GM12801 (cell line): ENCODE results near the gene PRKAR2A.

Experiments
- TF ChIP-seq, protein P1 (sequence below): IDR thresholded peaks from one replicate; pipeline ENCODE4 v1.5.1; 2011; ENCODE audit warnings: control low read depth; ENCODE audit not compliant: insufficient read length; ENCODE audit errors: extremely low read depth

The PRKAR2A gene

DNA sequence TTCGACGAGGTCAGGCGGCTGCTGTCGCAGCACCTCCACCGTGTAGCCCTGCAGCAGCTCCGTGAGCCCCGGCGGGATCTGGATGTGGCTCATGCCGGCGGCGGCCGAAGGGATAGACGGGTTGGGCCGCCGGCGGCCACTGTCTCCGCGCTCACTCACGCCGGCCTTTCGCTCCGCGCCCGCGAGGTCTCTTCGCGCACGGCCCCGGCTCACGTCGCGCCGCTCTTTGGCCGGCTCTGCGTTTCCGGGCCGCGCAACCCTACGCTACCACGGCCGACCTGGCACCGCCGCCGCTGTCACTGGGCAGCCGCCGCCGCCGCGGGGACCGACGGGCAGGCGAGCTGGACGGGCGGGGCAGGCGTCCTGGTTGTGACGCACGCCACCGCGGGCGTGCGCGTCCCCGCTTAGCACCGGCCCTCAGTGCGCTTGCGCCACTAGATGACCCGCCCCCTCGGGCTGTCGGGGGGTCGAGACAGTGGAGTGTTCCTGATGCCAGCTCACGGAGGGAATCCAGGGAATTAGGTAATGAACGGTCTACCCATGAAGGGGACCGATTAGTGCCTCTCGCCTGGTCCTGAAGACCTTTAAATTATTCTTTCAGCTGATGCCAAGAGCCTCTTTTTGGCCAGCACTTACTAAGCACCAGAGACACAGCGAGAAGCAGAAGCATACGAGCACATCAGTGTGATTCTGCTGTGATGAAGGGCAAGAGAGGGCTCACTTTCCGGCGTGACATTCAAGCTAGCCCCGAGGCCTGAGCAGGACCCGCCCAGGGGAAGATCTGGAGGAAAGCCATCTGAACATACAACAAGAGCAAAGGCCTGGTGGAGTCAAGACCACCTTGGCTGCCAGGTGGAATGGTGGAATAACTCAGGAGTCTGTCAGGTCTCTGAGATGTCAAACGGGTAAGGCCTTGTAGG lies at the start of gene PRKAR2A:
Gene PRKAR2A (minus strand): TSS at position 371 of the 920 bp plus-strand sequence. CDS start 278 bp downstream, at position 93.
- TF ChIP-seq, protein P1, sequence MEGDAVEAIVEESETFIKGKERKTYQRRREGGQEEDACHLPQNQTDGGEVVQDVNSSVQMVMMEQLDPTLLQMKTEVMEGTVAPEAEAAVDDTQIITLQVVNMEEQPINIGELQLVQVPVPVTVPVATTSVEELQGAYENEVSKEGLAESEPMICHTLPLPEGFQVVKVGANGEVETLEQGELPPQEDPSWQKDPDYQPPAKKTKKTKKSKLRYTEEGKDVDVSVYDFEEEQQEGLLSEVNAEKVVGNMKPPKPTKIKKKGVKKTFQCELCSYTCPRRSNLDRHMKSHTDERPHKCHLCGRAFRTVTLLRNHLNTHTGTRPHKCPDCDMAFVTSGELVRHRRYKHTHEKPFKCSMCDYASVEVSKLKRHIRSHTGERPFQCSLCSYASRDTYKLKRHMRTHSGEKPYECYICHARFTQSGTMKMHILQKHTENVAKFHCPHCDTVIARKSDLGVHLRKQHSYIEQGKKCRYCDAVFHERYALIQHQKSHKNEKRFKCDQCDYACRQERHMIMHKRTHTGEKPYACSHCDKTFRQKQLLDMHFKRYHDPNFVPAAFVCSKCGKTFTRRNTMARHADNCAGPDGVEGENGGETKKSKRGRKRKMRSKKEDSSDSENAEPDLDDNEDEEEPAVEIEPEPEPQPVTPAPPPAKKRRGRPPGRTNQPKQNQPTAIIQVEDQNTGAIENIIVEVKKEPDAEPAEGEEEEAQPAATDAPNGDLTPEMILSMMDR = no peak

DNA sequence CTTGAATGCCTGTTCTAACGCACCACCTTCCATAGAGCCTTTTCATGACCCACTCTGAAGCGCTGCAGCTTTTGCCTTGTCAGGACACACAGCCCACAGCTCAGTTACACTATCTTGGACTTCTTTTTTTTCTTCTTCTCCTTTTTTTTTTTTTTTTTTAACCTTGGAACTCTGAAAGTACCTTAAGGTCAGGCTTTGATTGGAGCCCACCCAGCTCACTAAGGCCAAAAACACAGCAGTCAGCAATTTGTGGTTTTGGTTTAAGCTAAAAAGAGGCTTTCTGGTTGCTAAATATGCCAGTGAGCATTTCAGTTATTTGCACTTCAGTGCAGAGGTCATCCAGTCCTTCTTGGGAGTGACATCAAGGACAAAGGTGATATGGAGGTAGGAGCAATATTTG lies 49.3 kb upstream of the PRKAR2A start:
- TF ChIP-seq, protein P1 = no peak

DNA sequence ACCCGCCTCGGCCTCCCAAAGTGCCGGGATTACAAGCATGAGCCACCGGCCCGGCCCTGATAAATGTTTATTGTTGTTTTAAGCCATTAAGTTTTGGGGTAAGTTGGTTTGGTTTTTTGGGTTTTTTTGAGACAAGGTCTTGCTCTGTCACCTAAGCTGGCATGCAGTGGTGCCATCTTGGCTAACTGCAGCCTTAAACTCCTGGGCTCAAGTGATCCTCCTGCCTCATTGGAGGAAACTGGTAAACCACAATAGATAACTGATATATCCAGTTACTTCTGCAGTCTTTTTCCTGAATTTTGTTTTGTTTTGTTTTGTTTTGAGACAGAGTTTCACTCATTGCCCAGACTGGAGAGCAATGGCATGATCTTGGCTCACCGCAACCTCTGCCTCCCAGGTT lies 46.8 kb upstream of the PRKAR2A start:
- TF ChIP-seq, protein P1 = no peak

DNA sequence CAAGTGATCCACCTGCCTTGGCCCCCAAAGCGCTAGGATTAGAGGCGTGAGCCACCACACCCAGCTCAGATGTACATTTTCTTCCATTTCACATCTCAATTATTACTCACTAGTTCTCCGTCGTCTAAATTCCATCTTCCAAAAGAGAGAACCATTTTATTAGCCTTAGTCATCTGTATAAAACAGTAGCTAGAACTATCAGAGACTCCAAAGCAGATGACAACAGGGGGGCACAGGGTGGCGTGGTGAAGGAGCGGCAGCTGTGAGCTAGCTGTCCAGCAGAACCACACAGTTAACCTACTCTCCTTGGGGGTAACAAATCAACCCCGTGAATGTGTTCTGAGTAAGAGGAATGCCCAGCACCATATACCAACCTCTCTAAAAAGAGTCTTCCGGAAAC lies 43.9 kb upstream of the PRKAR2A start:
- TF ChIP-seq, protein P1 = no peak

DNA sequence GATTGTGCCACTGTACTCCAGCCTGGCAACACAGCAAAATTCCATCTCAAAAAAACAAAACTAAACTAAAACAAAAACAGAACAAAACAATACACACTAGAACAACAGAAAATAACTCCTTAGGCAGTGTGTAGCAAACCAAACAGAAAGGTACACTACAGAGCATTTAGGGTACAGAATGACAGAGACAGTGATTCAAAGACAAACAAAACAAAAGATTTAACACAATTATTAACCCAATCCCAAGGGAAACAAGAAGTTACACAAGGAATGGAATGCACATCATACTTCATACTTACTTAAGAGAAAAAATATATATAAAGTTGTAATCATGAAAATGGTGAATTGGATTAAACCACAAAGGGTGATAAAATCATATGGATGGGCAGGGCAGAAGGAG lies 38.1 kb upstream of the PRKAR2A start:
- TF ChIP-seq, protein P1 = no peak

DNA sequence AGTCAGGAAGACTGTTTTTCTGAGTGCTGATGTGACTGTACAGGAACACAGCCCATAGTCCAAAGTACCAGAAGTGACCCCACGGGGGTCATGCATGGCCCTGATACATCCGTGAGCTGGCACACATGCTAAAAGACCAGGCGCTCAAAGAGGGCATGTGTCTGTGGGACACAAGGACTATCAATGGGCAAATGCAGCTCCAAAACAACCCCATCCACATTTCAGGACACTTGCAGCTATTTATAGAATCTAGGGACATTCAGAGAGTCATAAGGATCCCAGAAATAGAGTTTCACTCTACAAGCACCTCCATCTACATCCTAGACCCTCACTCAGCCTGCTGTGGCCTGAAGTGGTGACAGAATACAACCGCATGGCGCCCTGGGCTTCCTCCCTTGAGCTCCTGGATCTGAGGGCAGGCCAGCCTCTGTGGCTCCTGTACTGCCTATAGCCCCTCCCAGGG lies 34.0 kb upstream of the PRKAR2A start:
- TF ChIP-seq, protein P1 = no peak

DNA sequence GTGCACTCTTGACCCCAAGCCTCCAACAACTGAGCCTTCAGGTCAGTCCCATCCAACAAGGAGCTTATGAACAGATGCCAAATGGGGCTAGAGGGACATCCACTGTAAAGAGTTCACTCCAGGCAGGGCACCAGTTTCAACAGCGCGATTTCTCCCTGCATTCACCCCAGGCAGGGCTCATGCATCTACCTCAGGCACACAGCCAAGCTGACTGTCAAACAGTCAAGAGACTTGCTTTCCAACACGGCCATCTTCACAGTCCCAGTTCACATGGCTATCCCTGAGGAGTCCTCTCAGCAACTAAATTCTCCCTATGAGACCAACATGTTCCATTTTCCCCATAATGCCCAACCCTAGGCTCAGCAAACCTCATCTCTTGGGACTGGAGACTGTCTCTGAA lies 33.3 kb upstream of the PRKAR2A start:
- TF ChIP-seq, protein P1 = no peak
